Measurements from ENCODE around the gene RGS3. TPM values are rescaled to one million over a fixed set of nuclear protein-coding genes. Genes with fewer than 3 reads are reported as not detected.

Gene RGS3
- total RNA-seq, 1 donor from 2014 or later = 138 TPM

GRCh38 chr9:113522419-113522818, 58.9 kb downstream of the RGS3 start:
- ATAC-seq (ENCODE audit: poor library complexity) (no peak), DNase-seq (no peak)
- intact Hi-C loops (cut with DNase I) = no loop called here

- intact Hi-C loops (cut with DNase I) = no loop called here
Measured at GRCh38 chr9:113522858-113523257, 59.3 kb downstream of the RGS3 start.

GRCh38 chr9:113523421-113524141, 60.1 kb downstream of the RGS3 start:
- intact Hi-C loops (cut with DNase I) = no loop called here

More at GRCh38 chr9:113522858-113523257, 59.3 kb downstream of the RGS3 start:
- ATAC-seq (ENCODE audit: poor library complexity) (peak; percentile 1), DNase-seq (no peak)

GRCh38 chr9:113524468-113524867, 60.9 kb downstream of the RGS3 start:
- peak; percentile 13 for ATAC-seq (ENCODE audit: poor library complexity)
- no peak for DNase-seq
- intact Hi-C loops (cut with DNase I) = no loop called here

More at GRCh38 chr9:113523421-113524141, 60.1 kb downstream of the RGS3 start:
- peak; percentile 73 for DNase-seq
- ATAC-seq (ENCODE audit: poor library complexity) = peak; percentile 53

GRCh38 chr9:113525205-113525604, 61.7 kb downstream of the RGS3 start:
- ATAC-seq (ENCODE audit: poor library complexity) (no peak), DNase-seq (no peak)
- intact Hi-C loops (cut with DNase I) = no loop called here

- no peak for DNase-seq
- no peak for ATAC-seq (ENCODE audit: poor library complexity)
- intact Hi-C loops (cut with DNase I) = no loop called here
Measured at GRCh38 chr9:113525831-113526230, 62.3 kb downstream of the RGS3 start.

GRCh38 chr9:113526231-113526746, 62.8 kb downstream of the RGS3 start:
- DNase-seq (no peak), ATAC-seq (ENCODE audit: poor library complexity) (no peak)
- intact Hi-C loops (cut with DNase I) = no loop called here

GRCh38 chr9:113526841-113527240, 63.3 kb downstream of the RGS3 start:
- intact Hi-C loops (cut with DNase I) = no loop called here
- DNase-seq = no peak
- ATAC-seq (ENCODE audit: poor library complexity) = no peak

- DNase-seq (no peak), ATAC-seq (ENCODE audit: poor library complexity) (peak; percentile 40)
- intact Hi-C loops (cut with DNase I) = no loop called here
Measured at GRCh38 chr9:113528088-113528487, 64.6 kb downstream of the RGS3 start.

- DNase-seq (no peak), ATAC-seq (ENCODE audit: poor library complexity) (no peak)
- intact Hi-C loops (cut with DNase I) = no loop called here
Measured at GRCh38 chr9:113528811-113529210, 65.3 kb downstream of the RGS3 start.

GRCh38 chr9:113529336-113530009, 65.9 kb downstream of the RGS3 start:
- DNase-seq (no peak), ATAC-seq (ENCODE audit: poor library complexity) (no peak)
- intact Hi-C loops (cut with DNase I) = no loop called here

GRCh38 chr9:113530022-113530635, 66.6 kb downstream of the RGS3 start:
- DNase-seq = no peak
- intact Hi-C loops (cut with DNase I) = no loop called here
- ATAC-seq (ENCODE audit: poor library complexity) = no peak

- ATAC-seq (ENCODE audit: poor library complexity) (no peak), DNase-seq (no peak)
- intact Hi-C loops (cut with DNase I) = no loop called here
Measured at GRCh38 chr9:113530942-113531341, 67.4 kb downstream of the RGS3 start.

GRCh38 chr9:113531919-113532808, 68.6 kb downstream of the RGS3 start:
- intact Hi-C loops (cut with DNase I) = no loop called here
- ATAC-seq (ENCODE audit: poor library complexity) (no peak), DNase-seq (no peak)

- no peak for ATAC-seq (ENCODE audit: poor library complexity)
- intact Hi-C loops (cut with DNase I) = no loop called here
- DNase-seq = no peak
Measured at GRCh38 chr9:113532809-113533190, 69.3 kb downstream of the RGS3 start.

- ATAC-seq (ENCODE audit: poor library complexity) (no peak), DNase-seq (no peak)
- intact Hi-C loops (cut with DNase I) = no loop called here
Measured at GRCh38 chr9:113533335-113534225, 70.1 kb downstream of the RGS3 start.

- intact Hi-C loops (cut with DNase I) = no loop called here
Measured at GRCh38 chr9:113535756-113536155, 72.2 kb downstream of the RGS3 start.

GRCh38 chr9:113536166-113536482, 72.6 kb downstream of the RGS3 start:
- intact Hi-C loops (cut with DNase I) = no loop called here
- ATAC-seq (ENCODE audit: poor library complexity) = no peak

More at GRCh38 chr9:113535756-113536155, 72.2 kb downstream of the RGS3 start:
- ATAC-seq (ENCODE audit: poor library complexity) = peak; percentile 12
- DNase-seq = no peak

More at GRCh38 chr9:113536166-113536482, 72.6 kb downstream of the RGS3 start:
- DNase-seq = no peak
